Astrocyte (in vitro differentiated cells and primary cell): Measurements from ENCODE around the gene PIM3.

ENCODE experiments used
- CTCF ChIP-seq: IDR thresholded peaks from 2 replicates; pipeline ENCODE4 v1.5.1; 2011; ENCODE audit warnings: low read depth, mild to moderate bottlenecking, inconsistent platforms, low read length, moderate library complexity; ENCODE audit not compliant: insufficient read depth
- EZH2 ChIP-seq: IDR thresholded peaks from 2 replicates; pipeline ENCODE4 v1.6.1; 2012; ENCODE audit warnings: mild to moderate bottlenecking, low read length, inconsistent platforms; ENCODE audit not compliant: insufficient read depth

- TF ChIP-seq CTCF (no peak), EZH2 (no peak)
Measured at GRCh38 chr22:49928555-49929210, 31.9 kb upstream of the PIM3 start.
